Activated naive CD4-positive, alpha-beta T cell treated with anti-CD3 and anti-CD28 coated beads, Interleukin-2, amount 10 ng/mL, durations not matched to agents 7 days and 5 days (primary cell): ENCODE data around the gene RPS4Y1.
"Not testable (repeated sequence)": the region's sequence is repeated elsewhere in the genome, so short reads cannot be mapped to it uniquely, and the experiment has no call there.

Experiments
- CTCF ChIA-PET: fragments of 350-600 bp; sonication (Branson Sonifier 250); formaldehyde crosslinking; loops from one replicate; lab custom pipeline; 2021; ENCODE audit warnings: antibody characterized with exemption; lab: Charles Lee
- DNase-seq: peaks from one replicate; pipeline ENCODE4 v3.0.0-alpha.2; 2020
- H3K27ac Mint-ChIP-seq: one replicate; pipeline ENCODE4 v1.8.0; 2021; ENCODE audit warnings: mild to moderate bottlenecking, moderate library complexity, mixed read lengths
- H3K27me3 Mint-ChIP-seq: one replicate; pipeline ENCODE4 v1.8.0; 2021; ENCODE audit warnings: mild to moderate bottlenecking, mixed read lengths
- H3K36me3 Mint-ChIP-seq: one replicate; pipeline ENCODE4 v1.8.0; 2021; ENCODE audit warnings: mixed read lengths
- H3K4me1 Mint-ChIP-seq: one replicate; pipeline ENCODE4 v1.8.0; 2021; ENCODE audit warnings: mixed read lengths
- H3K4me3 Mint-ChIP-seq: one replicate; pipeline ENCODE4 v1.8.0; 2021; ENCODE audit warnings: mild to moderate bottlenecking, moderate library complexity, mixed read lengths
- H3K9me3 Mint-ChIP-seq: one replicate; pipeline ENCODE4 v1.8.0; 2021; ENCODE audit warnings: mixed read lengths

The RPS4Y1 gene

GRCh38 chrY:2841471-2841893, at the start of gene RPS4Y1:
Gene RPS4Y1, plus strand, starts transcription at chrY:2841602. Its CDS starts 23 bp downstream, at chrY:2841625.
- DNase-seq, result peak; percentile 61
- peak within 1 kb of the TSS; percentile 95 for H3K27ac Mint-ChIP-seq
- H3K4me1 Mint-ChIP-seq, result peaks cover 57% of the 10 kb centered on the region
- H3K36me3 Mint-ChIP-seq, result peaks cover 41% of the 10 kb centered on the region
- CTCF ChIA-PET, result no interaction called here
- no peaks in the 10 kb centered on the region for H3K27me3 Mint-ChIP-seq
- H3K4me3 Mint-ChIP-seq, result peak within 1 kb of the TSS; percentile 96
- H3K9me3 Mint-ChIP-seq, result no peaks in the 10 kb centered on the region

GRCh38 chrY:2796977-2797523, 44.4 kb upstream of the RPS4Y1 start:
- Mint-ChIP-seq H3K4me1 (no peaks in the 10 kb centered on the region), H3K27ac (no peak overlapping the region), H3K4me3 (no peak overlapping the region), H3K27me3 (peaks cover 4% of the 10 kb centered on the region), H3K9me3 (no peaks in the 10 kb centered on the region), H3K36me3 (no peaks in the 10 kb centered on the region)
- DNase-seq, result no peak
- CTCF ChIA-PET, result no interaction called here

DNA sequence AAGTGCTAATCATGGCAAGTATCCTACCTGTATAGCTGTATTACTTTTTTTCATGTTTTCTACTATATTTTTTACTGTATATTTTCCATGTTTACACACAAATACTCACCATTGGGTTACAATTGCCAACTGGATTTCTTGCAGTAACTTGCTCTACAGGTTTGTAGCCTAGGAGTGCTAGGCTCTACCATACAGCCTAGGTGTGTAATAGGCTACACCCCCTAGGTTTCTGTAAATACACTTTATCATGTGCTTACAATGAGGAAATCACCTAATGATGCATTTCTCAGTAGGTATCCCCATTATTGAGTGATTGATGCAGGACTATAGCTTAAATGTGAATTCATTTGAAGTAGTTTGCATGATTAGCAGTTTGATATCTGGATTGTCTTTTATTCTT, 43.4 kb upstream of the RPS4Y1 start:
- DNase-seq, result no peak
- H3K9me3 Mint-ChIP-seq, result no peaks in the 10 kb centered on the region
- CTCF ChIA-PET, result no interaction called here
- peaks cover 4% of the 10 kb centered on the region for H3K4me1 Mint-ChIP-seq
- no peaks in the 10 kb centered on the region for H3K36me3 Mint-ChIP-seq
- no peak overlapping the region for H3K4me3 Mint-ChIP-seq
- H3K27ac Mint-ChIP-seq, result no peak overlapping the region
- H3K27me3 Mint-ChIP-seq, result peaks cover 4% of the 10 kb centered on the region

GRCh38 chrY:2800246-2800645, 41.2 kb upstream of the RPS4Y1 start:
- H3K9me3 Mint-ChIP-seq, result no peaks in the 10 kb centered on the region
- H3K36me3 Mint-ChIP-seq, result no peaks in the 10 kb centered on the region
- H3K4me1 Mint-ChIP-seq, result peaks cover 4% of the 10 kb centered on the region
- H3K4me3 Mint-ChIP-seq, result no peak overlapping the region
- CTCF ChIA-PET, result interaction anchor here (1.1 kb wide), 1 partner anchor 239 kb away, joined by 3 read pairs; no protein-coding TSS in a partner anchor
- H3K27ac Mint-ChIP-seq, result no peak overlapping the region
- H3K27me3 Mint-ChIP-seq, result peaks cover 10% of the 10 kb centered on the region
- DNase-seq, result no peak

DNA sequence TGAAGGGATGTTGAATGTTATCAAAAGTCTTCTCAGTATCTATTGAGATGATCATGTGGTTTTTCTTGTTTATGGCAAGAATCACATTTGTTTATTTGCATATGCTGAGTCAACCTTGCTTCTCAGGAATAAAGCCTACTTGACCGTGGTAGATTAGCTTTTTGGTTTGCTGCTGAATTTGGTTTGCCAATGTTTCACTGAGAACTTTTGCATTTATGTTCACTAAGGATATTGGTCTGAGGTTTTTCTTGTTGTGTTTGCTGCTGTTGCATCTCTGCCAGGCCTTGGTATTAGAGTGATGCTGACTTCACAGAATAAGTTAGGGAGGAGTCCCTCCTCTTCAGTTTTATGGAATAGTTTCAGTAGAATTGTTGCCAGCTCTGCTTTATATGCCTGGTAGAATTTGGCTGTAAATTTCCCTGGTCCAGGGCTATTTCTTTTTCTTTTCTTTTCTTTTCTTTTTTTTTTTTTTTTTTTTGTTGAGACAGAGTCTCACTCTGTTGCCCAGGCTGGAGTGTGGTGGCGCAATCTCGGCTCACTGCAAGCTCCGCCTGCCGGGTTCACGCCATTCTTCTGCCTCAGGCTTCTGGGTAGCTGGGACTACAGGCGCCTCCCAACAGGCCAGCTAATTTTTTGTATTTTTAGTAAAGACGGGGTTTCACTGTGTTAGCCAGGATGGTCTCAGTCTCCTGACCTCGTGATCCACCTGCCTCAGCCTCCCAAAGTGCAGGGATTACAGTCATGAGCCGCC, 24.1 kb upstream of the RPS4Y1 start:
- H3K27ac Mint-ChIP-seq, CTCF ChIA-PET, H3K9me3 Mint-ChIP-seq, DNase-seq, H3K4me3 Mint-ChIP-seq, H3K4me1 Mint-ChIP-seq, H3K27me3 Mint-ChIP-seq, H3K36me3 Mint-ChIP-seq: not testable (repeated sequence)

GRCh38 chrY:2824471-2824870, 16.9 kb upstream of the RPS4Y1 start:
- DNase-seq, result no peak
- no peaks in the 10 kb centered on the region for H3K36me3 Mint-ChIP-seq
- H3K4me1 Mint-ChIP-seq, result no peaks in the 10 kb centered on the region
- CTCF ChIA-PET, result no interaction called here
- peaks cover 5% of the 10 kb centered on the region for H3K27me3 Mint-ChIP-seq
- no peaks in the 10 kb centered on the region for H3K9me3 Mint-ChIP-seq
- no peak overlapping the region for H3K4me3 Mint-ChIP-seq
- H3K27ac Mint-ChIP-seq, result no peak overlapping the region

DNA sequence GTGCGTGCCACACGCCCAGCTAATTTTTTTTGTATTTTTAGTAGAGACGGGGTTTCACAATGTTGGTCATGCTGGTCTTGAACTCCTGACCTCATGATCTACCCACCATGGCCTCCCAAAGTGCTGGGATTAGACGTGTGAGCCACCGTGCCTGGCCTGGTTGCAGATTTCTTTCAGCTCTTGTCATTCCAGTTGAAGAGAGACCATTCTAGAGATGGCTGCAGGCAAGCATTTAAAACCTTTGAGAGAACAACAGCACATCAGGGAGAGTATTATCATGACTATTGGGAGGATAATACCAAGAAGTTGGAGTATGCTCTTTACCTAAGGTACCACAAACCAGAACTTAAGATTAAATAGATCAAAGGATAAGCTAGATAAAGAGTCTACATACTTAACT, 12.9 kb upstream of the RPS4Y1 start:
- no peaks in the 10 kb centered on the region for H3K36me3 Mint-ChIP-seq
- H3K27ac Mint-ChIP-seq, result no peak overlapping the region
- H3K4me1 Mint-ChIP-seq, result no peaks in the 10 kb centered on the region
- H3K27me3 Mint-ChIP-seq, result peaks cover 9% of the 10 kb centered on the region
- no peak overlapping the region for H3K4me3 Mint-ChIP-seq
- CTCF ChIA-PET, result no interaction called here
- DNase-seq, result no peak
- H3K9me3 Mint-ChIP-seq, result no peaks in the 10 kb centered on the region

DNA sequence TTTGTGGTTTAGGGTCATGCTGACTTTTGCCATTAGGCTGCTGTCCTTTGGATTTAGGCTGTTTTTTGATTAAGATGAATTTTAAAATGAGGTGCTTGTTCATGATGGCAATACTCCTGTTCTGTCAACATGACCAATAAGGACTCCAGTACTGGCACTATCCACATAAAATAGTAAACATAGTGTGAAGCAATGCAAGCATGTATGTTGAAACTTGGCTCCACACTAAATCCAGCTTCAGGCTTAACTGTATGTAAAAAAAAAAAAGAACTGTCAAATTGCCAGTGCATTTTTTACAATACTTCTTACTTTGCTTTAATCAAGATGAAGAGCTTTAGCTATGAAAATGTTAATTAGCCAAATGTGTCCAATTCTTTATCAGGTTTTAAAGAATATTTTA, 6.2 kb upstream of the RPS4Y1 start:
- Mint-ChIP-seq H3K4me3 (no peak overlapping the region), H3K9me3 (no peaks in the 10 kb centered on the region), H3K27me3 (peaks cover 11% of the 10 kb centered on the region), H3K4me1 (peaks cover 2% of the 10 kb centered on the region), H3K27ac (no peak overlapping the region), H3K36me3 (no peaks in the 10 kb centered on the region)
- CTCF ChIA-PET, result no interaction called here
- DNase-seq, result no peak

GRCh38 chrY:2837078-2837477, 4.3 kb upstream of the RPS4Y1 start:
- DNase-seq, result no peak
- Mint-ChIP-seq H3K27ac (no peak overlapping the region), H3K27me3 (peaks cover 11% of the 10 kb centered on the region), H3K4me1 (peaks cover 13% of the 10 kb centered on the region), H3K9me3 (no peaks in the 10 kb centered on the region), H3K4me3 (no peak overlapping the region), H3K36me3 (peaks cover 8% of the 10 kb centered on the region)
- CTCF ChIA-PET, result no interaction called here

DNA sequence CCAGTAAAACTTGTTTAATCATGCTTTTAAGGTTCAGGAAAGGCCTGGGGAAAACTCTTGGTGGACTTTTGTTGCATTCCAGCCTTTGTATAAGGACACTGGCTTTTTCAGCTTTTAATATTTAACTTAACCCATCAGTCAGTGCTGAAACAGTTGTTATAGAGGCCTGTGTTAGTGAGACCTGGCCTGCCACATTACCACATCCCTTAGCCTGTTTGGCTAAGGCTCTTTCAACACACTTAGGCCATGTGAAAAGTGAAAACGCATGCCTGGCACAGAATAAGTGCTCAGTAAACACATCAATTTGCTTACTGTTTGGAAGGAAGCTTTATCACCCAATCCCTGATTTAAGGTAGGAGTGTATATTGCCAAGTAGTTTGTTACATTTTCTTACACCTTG, 3.5 kb upstream of the RPS4Y1 start:
- no peak overlapping the region for H3K4me3 Mint-ChIP-seq
- CTCF ChIA-PET, result no interaction called here
- no peaks in the 10 kb centered on the region for H3K9me3 Mint-ChIP-seq
- H3K27me3 Mint-ChIP-seq, result peaks cover 11% of the 10 kb centered on the region
- DNase-seq, result no peak
- peaks cover 21% of the 10 kb centered on the region for H3K4me1 Mint-ChIP-seq
- H3K36me3 Mint-ChIP-seq, result peaks cover 8% of the 10 kb centered on the region
- H3K27ac Mint-ChIP-seq, result no peak overlapping the region

- Mint-ChIP-seq H3K4me1 (peaks cover 89% of the 10 kb centered on the region), H3K27me3 (no peaks in the 10 kb centered on the region)
Observed at GRCh38 chrY:2846791-2847190, 5.4 kb downstream of the RPS4Y1 start.

DNA sequence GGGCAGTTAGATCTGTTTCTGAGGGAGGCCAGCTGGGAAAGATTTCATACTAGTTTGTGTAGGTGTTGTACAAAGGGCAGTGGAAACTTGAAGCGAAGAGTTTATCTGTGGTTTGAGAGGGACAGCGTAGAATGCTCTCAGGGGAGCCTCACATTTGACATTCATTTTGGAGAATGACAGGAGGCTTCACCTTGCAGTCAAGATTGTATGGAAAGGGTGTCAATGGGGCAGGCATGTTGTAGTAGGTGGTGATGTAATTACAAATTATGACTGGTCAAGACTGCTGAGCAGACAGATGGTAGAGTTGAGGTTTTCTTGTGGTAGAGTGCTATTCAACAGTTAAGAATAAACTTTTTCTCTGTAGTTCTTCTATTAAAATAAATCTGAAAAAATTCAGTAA, 7.0 kb downstream of the RPS4Y1 start:
- Mint-ChIP-seq H3K27ac (peak overlapping the region; percentile 62), H3K4me3 (no peak overlapping the region), H3K36me3 (peaks cover 85% of the 10 kb centered on the region), H3K9me3 (no peaks in the 10 kb centered on the region), H3K4me1 (peaks cover 86% of the 10 kb centered on the region), H3K27me3 (no peaks in the 10 kb centered on the region)
- CTCF ChIA-PET, result no interaction called here
- DNase-seq, result no peak

More at GRCh38 chrY:2846791-2847190, 5.4 kb downstream of the RPS4Y1 start:
- H3K9me3 Mint-ChIP-seq, result no peaks in the 10 kb centered on the region
- DNase-seq, result no peak
- peaks cover 80% of the 10 kb centered on the region for H3K36me3 Mint-ChIP-seq
- no peak overlapping the region for H3K4me3 Mint-ChIP-seq
- no peak overlapping the region for H3K27ac Mint-ChIP-seq
- CTCF ChIA-PET, result no interaction called here

DNA sequence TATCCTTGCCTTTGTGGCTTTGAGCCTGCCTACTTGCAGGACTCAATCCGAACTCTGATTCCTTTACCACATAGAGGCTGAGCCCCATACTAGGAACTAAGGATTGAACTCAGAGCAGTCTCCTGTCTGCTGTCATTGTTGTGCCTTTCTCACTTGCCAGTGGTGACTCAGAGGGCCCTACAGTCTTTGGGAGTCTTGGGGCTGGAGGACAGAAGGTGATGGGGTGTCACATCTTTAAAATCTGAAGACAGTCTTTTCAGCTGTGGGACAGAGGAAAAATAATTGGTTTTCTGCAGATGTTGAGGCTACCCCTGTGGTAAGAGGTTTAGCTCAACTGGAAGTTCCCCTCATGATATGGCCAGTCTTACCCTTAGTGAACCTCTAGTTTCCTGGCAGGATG, 8.0 kb downstream of the RPS4Y1 start:
- no peak overlapping the region for H3K4me3 Mint-ChIP-seq
- H3K36me3 Mint-ChIP-seq, result peaks cover 84% of the 10 kb centered on the region
- H3K9me3 Mint-ChIP-seq, result no peaks in the 10 kb centered on the region
- no peaks in the 10 kb centered on the region for H3K27me3 Mint-ChIP-seq
- H3K27ac Mint-ChIP-seq, result peak overlapping the region; percentile 21
- CTCF ChIA-PET, result no interaction called here
- peaks cover 82% of the 10 kb centered on the region for H3K4me1 Mint-ChIP-seq
- no peak for DNase-seq

GRCh38 chrY:2854145-2854774, 12.9 kb downstream of the RPS4Y1 start:
- Mint-ChIP-seq H3K36me3 (peaks cover 83% of the 10 kb centered on the region), H3K9me3 (peaks cover 5% of the 10 kb centered on the region), H3K27ac (no peak overlapping the region), H3K4me3 (no peak overlapping the region), H3K27me3 (no peaks in the 10 kb centered on the region), H3K4me1 (peaks cover 83% of the 10 kb centered on the region)
- CTCF ChIA-PET, result no interaction called here
- no peak for DNase-seq

GRCh38 chrY:2857068-2857467, 15.7 kb downstream of the RPS4Y1 start:
- H3K4me1 Mint-ChIP-seq, result peaks cover 84% of the 10 kb centered on the region
- peaks cover 9% of the 10 kb centered on the region for H3K9me3 Mint-ChIP-seq
- H3K36me3 Mint-ChIP-seq, result peaks cover 83% of the 10 kb centered on the region
- H3K27me3 Mint-ChIP-seq, result no peaks in the 10 kb centered on the region
- H3K4me3 Mint-ChIP-seq, result no peak overlapping the region
- DNase-seq, result no peak
- CTCF ChIA-PET, result no interaction called here
- H3K27ac Mint-ChIP-seq, result peak overlapping the region; percentile 92
